ENCODE results near the gene ZNRF4. TPM values are rescaled to one million over a fixed set of nuclear protein-coding genes. Genes with fewer than 3 reads are reported as not detected.

The ZNRF4 gene
- total and polyA plus RNA-seq, 2 donors (not counting 3 experiments of a cell fraction or from before 2014, with no cell fraction given): not detected

DNA sequence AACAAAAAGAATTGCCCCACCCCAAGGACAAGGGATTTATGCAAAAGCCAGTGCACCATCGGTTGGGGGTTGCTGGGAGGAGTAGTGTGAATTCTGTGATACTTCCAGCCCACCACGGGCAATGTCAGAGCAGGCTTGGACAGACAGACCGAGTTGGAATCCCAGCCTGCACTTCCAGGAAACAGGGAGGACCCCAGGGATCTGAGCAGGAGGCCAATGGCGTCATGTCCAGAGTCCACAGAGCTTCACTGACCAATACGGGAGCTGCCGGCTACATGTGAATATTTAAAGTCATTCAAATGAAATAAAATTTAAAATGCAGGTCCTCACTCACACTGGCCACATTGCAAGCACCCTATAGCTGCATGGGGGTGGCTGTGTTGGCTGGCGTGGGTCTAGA, 10.9 kb downstream of the ZNRF4 start:
- POLR2A ChIA-PET: no interaction called here

More for the DNA sequence above, 10.9 kb downstream of the ZNRF4 start:
- no peak overlapping the region for H3K4me2 ChIP-seq (ENCODE audit: insufficient read depth, low read length)
- FAIRE-seq: no peak
- DNase-seq (ENCODE audit: low read depth, low spot score): no peak
- no peak overlapping the region for H2AFZ ChIP-seq (ENCODE audit: low read depth, low read length)
- H3K9me1 ChIP-seq (replicated peaks; ENCODE audit: control insufficient read depth, extremely low read depth, insufficient read depth, low read length): no peaks in the 10 kb centered on the region
- no peaks in the 10 kb centered on the region for H3K9me3 ChIP-seq (replicated peaks; ENCODE audit: control insufficient read depth, insufficient read depth, low read length)
- H3K27me3 ChIP-seq (ENCODE audit: control insufficient read depth in 2 of 2, insufficient read depth in 2 of 2, low read length in 2 of 2): no peaks in the 10 kb centered on the region
- H3K9ac ChIP-seq (replicated peaks; ENCODE audit: extremely low read depth, insufficient read depth, low read length): no peak overlapping the region
- H3K4me3 ChIP-seq (replicated peaks in 1 of 3; ENCODE audit: insufficient read depth in 1 of 3, low read depth in 1 of 3, low read length in 3 of 3): no peak overlapping the region
- dilution Hi-C loops (cut with MboI; ENCODE audit: extremely low pct_ligation_motif_present, low sequenced_read_pairs) (no loop called here), intact Hi-C loops (cut with micrococcal nuclease) (no loop called here)
- BruUV-seq (replicated peaks): no TSS peak
- no peaks in the 10 kb centered on the region for H3K79me2 ChIP-seq (ENCODE audit: control insufficient read depth, insufficient read depth, low read length)
- H3K27ac ChIP-seq (ENCODE audit: insufficient read depth, low read depth, low read length): no peak overlapping the region
- no peaks in the 10 kb centered on the region for H4K20me1 ChIP-seq (replicated peaks; ENCODE audit: control insufficient read depth, extremely low read depth, insufficient read depth, low read length)
- CTCF ChIA-PET: interaction anchor here (0.9 kb wide), 1 partner anchor 417 kb away, joined by 3 read pairs; no protein-coding TSS in a partner anchor
- no peaks in the 10 kb centered on the region for H3K4me1 ChIP-seq (ENCODE audit: control insufficient read depth, extremely low read depth, insufficient read depth, low read length)
- H3K36me3 ChIP-seq (ENCODE audit: control insufficient read depth in 2 of 2, extremely low read depth in 1 of 2, insufficient read depth in 2 of 2, low read length in 2 of 2): no peaks in the 10 kb centered on the region
- TF ChIP-seq, protein P1, sequence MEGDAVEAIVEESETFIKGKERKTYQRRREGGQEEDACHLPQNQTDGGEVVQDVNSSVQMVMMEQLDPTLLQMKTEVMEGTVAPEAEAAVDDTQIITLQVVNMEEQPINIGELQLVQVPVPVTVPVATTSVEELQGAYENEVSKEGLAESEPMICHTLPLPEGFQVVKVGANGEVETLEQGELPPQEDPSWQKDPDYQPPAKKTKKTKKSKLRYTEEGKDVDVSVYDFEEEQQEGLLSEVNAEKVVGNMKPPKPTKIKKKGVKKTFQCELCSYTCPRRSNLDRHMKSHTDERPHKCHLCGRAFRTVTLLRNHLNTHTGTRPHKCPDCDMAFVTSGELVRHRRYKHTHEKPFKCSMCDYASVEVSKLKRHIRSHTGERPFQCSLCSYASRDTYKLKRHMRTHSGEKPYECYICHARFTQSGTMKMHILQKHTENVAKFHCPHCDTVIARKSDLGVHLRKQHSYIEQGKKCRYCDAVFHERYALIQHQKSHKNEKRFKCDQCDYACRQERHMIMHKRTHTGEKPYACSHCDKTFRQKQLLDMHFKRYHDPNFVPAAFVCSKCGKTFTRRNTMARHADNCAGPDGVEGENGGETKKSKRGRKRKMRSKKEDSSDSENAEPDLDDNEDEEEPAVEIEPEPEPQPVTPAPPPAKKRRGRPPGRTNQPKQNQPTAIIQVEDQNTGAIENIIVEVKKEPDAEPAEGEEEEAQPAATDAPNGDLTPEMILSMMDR (IDR thresholded peaks at IDR 0.05; ENCODE audit: extremely low read depth in 1 of 2, insufficient read depth in 1 of 2, low read depth in 1 of 2, low read length in 2 of 2): no peak
- TF ChIP-seq GATA2 (IDR thresholded peaks at IDR 0.05; ENCODE audit: insufficient read depth, insufficient read length, low read depth, low read length) (no peak), FOS (IDR thresholded peaks at IDR 0.05; ENCODE audit: borderline replicate concordance, insufficient read depth, low read length) (no peak), POLR2AphosphoS5 (IDR thresholded peaks at IDR 0.05; ENCODE audit: insufficient read depth, low read depth, low read length) (no peak), POLR2A (IDR thresholded peaks at IDR 0.05; ENCODE audit: low read depth, low read length) (no peak), JUN (IDR thresholded peaks at IDR 0.05; ENCODE audit: borderline replicate concordance, insufficient read depth, insufficient read length, low read depth) (no peak), EZH2 (IDR thresholded peaks at IDR 0.05; ENCODE audit: borderline replicate concordance, low read depth, low read length, severe bottlenecking) (no peak), MYC (IDR thresholded peaks at IDR 0.05; ENCODE audit: low read depth, low read length) (no peak)
- TF ChIP-seq, protein P2, sequence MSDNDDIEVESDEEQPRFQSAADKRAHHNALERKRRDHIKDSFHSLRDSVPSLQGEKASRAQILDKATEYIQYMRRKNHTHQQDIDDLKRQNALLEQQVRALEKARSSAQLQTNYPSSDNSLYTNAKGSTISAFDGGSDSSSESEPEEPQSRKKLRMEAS (IDR thresholded peaks at IDR 0.05; ENCODE audit: insufficient read depth, insufficient read length): no peak
